ENCODE measurements around the gene TRANK1.

TRANK1 gene

DNA sequence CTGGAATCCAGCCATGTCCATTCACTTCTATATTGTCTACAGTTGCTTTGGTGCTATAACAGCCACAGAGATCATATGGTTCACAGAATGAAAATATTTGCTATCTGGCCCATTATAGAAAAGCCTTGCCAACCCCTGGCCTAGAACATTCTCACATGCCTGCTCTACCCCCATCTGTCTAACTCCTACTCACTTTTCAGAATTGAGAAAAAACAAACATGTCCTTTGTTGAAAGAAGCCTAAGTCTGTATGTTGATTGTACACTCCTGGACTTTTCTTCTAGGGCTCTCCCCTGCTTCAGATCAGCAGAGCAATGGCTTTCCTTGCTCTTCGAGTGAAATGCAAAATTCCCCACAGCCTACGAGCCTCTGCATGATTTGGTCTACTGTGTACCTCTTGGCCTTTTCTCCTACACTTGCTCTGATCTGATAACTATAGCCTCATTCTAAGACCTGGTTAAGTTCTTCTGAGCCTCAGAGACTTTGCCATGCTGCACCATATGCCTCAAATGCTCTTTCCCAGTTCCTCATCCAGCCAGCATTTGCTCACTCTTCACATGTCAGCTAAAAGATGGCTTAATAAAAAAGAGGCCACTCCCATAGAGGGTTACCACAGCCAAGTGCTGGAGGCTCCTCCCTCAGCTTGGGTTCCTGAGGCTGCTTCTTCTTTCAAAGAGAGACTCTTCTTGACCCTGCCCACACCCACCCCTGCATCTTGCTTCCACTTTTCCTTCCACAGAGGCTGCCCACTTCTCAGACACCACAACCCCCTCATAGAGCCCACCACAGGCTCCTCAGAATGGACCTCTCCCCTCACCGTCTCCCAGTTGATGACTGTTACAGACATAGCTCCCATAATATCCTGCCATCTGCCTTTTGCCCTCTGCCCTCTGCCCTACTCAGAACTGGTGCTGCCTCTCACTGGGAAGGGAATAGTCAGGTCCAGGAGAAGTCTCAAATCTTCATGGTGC, 157.6 kb downstream of the TRANK1 start:
- H3K4me3 ChIP-seq (ENCODE audit: low read length) = no peak overlapping the region
- H3K27ac ChIP-seq (ENCODE audit: low read depth, low read length) = no peak overlapping the region
- H4K20me1 ChIP-seq (ENCODE audit: control insufficient read depth, insufficient read depth, low read depth, low read length) = no peaks in the 10 kb centered on the region
- H3F3A ChIP-seq (ENCODE audit: control insufficient read depth, insufficient read depth) = no peaks in the 10 kb centered on the region
- H3K4me1 ChIP-seq (ENCODE audit: control insufficient read depth, low read length) = no peaks in the 10 kb centered on the region
- TF ChIP-seq EZH2phosphoT487 (IDR thresholded peaks at IDR 0.05; ENCODE audit: borderline replicate concordance, low read length) = no peak
- TF ChIP-seq, protein P1, sequence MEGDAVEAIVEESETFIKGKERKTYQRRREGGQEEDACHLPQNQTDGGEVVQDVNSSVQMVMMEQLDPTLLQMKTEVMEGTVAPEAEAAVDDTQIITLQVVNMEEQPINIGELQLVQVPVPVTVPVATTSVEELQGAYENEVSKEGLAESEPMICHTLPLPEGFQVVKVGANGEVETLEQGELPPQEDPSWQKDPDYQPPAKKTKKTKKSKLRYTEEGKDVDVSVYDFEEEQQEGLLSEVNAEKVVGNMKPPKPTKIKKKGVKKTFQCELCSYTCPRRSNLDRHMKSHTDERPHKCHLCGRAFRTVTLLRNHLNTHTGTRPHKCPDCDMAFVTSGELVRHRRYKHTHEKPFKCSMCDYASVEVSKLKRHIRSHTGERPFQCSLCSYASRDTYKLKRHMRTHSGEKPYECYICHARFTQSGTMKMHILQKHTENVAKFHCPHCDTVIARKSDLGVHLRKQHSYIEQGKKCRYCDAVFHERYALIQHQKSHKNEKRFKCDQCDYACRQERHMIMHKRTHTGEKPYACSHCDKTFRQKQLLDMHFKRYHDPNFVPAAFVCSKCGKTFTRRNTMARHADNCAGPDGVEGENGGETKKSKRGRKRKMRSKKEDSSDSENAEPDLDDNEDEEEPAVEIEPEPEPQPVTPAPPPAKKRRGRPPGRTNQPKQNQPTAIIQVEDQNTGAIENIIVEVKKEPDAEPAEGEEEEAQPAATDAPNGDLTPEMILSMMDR (IDR thresholded peaks at IDR 0.05; ENCODE audit: low read depth, low read length, poor library complexity, severe bottlenecking) = no peak
- no peaks in the 10 kb centered on the region for H3K79me2 ChIP-seq (ENCODE audit: control insufficient read depth, low read length)
- H3K27me3 ChIP-seq (ENCODE audit: control insufficient read depth, low read length) = 0 out of 2 replicates have a peak, but pooled peaks cover 10% of the 10 kb centered on the region
- H3K9me2 ChIP-seq (replicated peaks; ENCODE audit: control insufficient read depth, low read length) = no peaks in the 10 kb centered on the region
- H3K36me3 ChIP-seq (ENCODE audit: control insufficient read depth, low read length) = no peaks in the 10 kb centered on the region
- H3K4me2 ChIP-seq (ENCODE audit: low read length) = no peak overlapping the region
- H3K9me3 ChIP-seq (ENCODE audit: control insufficient read depth, insufficient read depth, low read length) = no peaks in the 10 kb centered on the region

DNA sequence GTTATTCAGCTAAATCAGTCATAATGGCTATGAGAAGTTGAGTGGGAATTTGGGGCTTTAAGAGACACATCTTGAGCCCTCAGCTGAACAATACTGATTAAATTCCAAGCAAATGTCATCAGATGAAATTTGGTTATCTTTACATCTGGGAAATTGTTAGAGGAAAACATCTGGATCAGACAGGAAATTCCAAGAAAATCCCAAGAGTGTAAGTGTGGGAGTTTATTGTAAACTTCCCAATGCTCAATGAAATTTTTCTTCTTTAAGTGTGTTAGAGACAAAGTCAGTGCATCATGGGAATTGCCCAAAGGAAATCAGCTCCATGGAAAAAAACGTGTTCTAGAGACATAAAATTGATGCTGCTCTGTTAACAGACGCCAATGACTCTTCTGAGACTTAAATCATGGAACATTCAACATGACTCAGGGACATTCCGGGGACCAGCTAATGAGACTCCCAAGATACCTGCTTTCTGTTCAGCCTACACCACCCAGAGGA, 160.7 kb downstream of the TRANK1 start:
- H3K9me2 ChIP-seq (replicated peaks; ENCODE audit: control insufficient read depth, low read length) = no peaks in the 10 kb centered on the region
- H3K4me1 ChIP-seq (ENCODE audit: control insufficient read depth, low read length) = no peaks in the 10 kb centered on the region
- no peak for TF ChIP-seq EZH2phosphoT487 (IDR thresholded peaks at IDR 0.05; ENCODE audit: borderline replicate concordance, low read length)
- TF ChIP-seq, protein P1 (IDR thresholded peaks at IDR 0.05; ENCODE audit: low read depth, low read length, poor library complexity, severe bottlenecking) = no peak

DNA sequence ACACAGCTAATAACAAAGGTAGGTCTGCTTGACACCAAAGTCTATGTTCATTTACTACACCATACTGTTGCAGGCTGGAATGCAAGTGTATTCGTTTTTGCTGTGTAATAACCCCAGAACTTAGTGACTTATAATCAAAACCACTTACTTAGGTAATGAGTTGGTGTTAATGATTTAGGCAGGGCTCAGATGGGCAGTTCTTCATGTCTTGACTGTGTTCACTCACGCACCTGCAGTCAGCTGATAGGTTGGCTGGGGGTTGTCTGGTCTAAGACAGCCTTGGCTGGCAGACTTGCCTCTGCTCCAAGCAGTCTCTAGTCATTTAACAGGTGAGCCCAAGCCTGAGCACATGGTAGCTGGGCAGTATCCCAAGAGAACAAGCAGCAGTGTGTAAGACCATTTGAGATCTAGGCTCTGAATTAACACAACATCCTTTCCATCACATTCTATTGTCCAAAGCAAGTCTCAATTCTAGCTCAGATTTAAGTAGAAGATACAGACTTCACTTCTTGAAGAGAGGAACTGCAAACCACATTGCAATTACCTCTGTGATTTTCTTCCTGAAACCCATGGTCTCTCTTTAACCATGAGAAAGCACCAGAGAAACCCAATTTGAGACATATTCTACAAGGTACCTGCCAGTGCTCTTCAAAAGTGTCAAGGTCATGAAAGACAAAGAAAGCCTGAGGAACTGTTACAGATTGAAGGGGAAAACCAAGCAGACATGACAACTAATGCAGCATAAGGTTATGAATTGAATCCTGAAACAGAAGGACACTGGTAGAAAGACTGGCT, 167.2 kb downstream of the TRANK1 start:
- no peaks in the 10 kb centered on the region for H4K20me1 ChIP-seq (ENCODE audit: control insufficient read depth, insufficient read depth, low read depth, low read length)

More for the DNA sequence above, 160.7 kb downstream of the TRANK1 start:
- Histone ChIP-seq H3K4me2 (ENCODE audit: low read length) (no peak overlapping the region), H3K36me3 (ENCODE audit: control insufficient read depth, low read length) (no peaks in the 10 kb centered on the region), H4K20me1 (ENCODE audit: control insufficient read depth, insufficient read depth, low read depth, low read length) (no peaks in the 10 kb centered on the region), H3K9me3 (ENCODE audit: control insufficient read depth, insufficient read depth, low read length) (no peaks in the 10 kb centered on the region), H3K27me3 (ENCODE audit: control insufficient read depth, low read length) (0 out of 2 replicates have a peak, but pooled peaks cover 8% of the 10 kb centered on the region), H3K79me2 (ENCODE audit: control insufficient read depth, low read length) (no peaks in the 10 kb centered on the region), H3K4me3 (ENCODE audit: low read length) (no peak overlapping the region), H3K27ac (ENCODE audit: low read depth, low read length) (no peak overlapping the region), H3F3A (ENCODE audit: control insufficient read depth, insufficient read depth) (no peaks in the 10 kb centered on the region)

More for the DNA sequence above, 167.2 kb downstream of the TRANK1 start:
- no peaks in the 10 kb centered on the region for H3K36me3 ChIP-seq (ENCODE audit: control insufficient read depth, low read length)
- H3K27ac ChIP-seq (ENCODE audit: low read depth, low read length) = no peak overlapping the region
- no peaks in the 10 kb centered on the region for H3K9me3 ChIP-seq (ENCODE audit: control insufficient read depth, insufficient read depth, low read length)
- H3K4me2 ChIP-seq (ENCODE audit: low read length) = no peak overlapping the region
- H3K9me2 ChIP-seq (replicated peaks; ENCODE audit: control insufficient read depth, low read length) = no peaks in the 10 kb centered on the region
- no peaks in the 10 kb centered on the region for H3K79me2 ChIP-seq (ENCODE audit: control insufficient read depth, low read length)
- H3K27me3 ChIP-seq (ENCODE audit: control insufficient read depth, low read length) = peaks cover 15% of the 10 kb centered on the region
- H3F3A ChIP-seq (ENCODE audit: control insufficient read depth, insufficient read depth) = no peaks in the 10 kb centered on the region
- H3K4me1 ChIP-seq (ENCODE audit: control insufficient read depth, low read length) = no peaks in the 10 kb centered on the region
- no peak for TF ChIP-seq EZH2phosphoT487 (IDR thresholded peaks at IDR 0.05; ENCODE audit: borderline replicate concordance, low read length)
- TF ChIP-seq, protein P1 (IDR thresholded peaks at IDR 0.05; ENCODE audit: low read depth, low read length, poor library complexity, severe bottlenecking) = no peak
- no peak overlapping the region for H3K4me3 ChIP-seq (ENCODE audit: low read length)
